Stimulated activated CD4-positive, alpha-beta T cell treated with anti-CD3 and anti-CD28 coated beads, Interleukin-4, amount 100 ng/mL, for 24 hours (primary cell): ENCODE measurements around the gene MASTL.
A peak's percentile ranks its signal among the peaks of the same experiment; 100 is the strongest.
"Not testable (repeated sequence)": the region's sequence is repeated elsewhere in the genome, so short reads cannot be mapped to it uniquely, and the experiment has no call there.

Experiments
- DNase-seq: peaks from one replicate; pipeline ENCODE4 v3.0.0-alpha.2; 2020

The MASTL gene

DNA sequence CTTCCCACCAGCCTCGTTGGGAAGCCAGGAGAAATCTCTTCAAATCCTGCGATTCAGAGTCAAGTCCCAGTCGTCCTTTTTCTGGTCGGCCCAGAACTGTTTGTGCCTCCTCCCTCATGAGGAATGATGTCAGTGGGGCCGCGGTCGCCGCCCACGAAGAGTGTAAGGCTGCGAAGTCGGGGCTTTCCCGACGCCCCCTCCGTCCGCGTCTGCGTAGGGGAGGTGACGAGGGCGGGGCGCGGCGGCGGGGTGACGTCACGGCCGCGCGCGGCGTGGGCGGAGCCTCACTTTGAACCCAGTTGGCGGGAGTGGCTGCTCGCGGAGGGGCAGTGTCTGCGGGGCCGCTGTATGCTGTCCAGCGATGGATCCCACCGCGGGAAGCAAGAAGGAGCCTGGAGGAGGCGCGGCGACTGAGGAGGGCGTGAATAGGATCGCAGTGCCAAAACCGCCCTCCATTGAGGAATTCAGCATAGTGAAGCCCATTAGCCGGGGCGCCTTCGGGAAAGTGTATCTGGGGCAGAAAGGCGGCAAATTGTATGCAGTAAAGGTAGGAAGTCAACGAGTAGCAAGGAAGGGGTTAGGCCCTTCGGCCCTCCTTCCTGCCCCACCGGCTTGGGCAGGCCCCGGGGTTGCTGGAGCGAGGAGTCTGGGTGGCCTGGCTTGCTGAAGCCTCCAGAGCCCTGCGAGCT lies at the start of gene MASTL:
TSS of gene MASTL (plus strand) at position 287 of the 689 bp plus-strand sequence. CDS start at position 362, 75 bp downstream.
- DNase-seq = peak; percentile 94

DNA sequence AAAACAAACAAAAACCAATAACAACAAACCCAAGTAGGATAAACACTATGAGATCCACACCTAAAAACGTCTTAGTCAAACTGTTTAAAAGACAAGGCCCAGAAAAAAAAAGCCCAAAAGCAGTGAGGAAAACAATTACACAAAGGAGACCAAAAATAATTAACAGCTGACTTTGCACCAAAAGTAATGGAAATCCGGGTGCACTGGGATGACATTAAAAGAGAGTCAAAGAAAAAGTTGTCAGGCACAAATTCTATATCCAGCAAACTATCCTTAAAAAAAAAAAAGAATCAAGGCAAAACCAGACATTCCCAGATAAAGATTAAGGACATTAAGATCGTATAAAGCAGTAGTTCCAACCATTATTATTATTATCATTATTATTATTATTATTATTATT lies 47.0 kb upstream of the MASTL start:
- no peak for DNase-seq

DNA sequence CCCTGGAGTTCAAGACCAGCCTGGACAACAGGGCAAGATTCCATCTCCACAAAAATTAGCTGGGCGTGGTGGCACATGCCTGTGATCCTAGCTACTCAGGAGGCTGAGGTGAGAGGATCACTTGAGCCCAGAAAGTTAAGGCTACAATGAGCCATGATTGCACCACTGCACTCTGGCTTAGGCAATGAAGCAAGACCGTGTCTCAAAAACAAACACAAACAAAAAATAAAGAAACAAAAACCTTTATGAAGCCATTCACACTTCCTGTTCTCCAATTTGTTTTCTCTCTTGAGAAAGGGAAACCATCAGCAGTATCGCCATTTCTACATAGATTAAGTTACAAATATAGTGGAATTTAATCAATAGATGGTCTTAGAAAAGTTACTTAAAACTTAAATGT lies 20.8 kb upstream of the MASTL start:
- DNase-seq = no peak

DNA sequence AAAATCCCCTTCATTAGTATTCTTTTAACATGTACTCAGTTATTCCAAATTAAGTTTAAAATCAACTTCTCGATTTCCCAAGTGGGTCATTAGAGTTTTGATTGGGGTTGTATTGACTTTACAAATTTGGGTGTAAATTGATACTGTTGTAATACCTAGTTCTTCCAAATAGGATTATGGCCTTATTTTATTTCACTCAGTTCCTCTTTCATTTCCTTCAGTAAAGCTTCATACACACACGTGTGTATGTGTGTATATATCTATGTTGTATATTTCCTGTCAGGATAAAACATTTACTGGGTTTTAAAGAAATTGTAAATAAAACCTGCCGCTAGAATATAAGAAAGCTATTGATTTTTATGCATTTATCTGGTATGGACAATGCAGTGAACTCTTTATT lies 16.9 kb upstream of the MASTL start:
- no peak for DNase-seq

DNA sequence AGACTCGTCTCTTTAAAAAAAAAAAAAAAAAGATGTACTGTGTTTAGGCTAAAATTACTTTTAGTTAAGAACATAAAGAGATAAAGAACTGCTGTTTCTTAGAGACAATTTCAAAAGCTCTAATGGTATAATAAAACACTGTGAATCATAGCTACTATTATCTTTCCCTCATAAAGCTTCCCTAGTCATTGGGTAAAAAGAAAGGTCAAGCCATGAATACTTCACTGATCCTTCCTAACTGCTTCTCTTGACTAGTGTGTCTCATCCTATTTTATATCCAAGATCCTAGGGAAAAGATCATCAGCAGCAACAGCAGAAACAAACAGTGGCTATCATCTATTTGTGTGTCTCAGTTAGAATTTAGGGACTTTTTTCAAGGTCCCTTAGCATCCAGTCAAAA lies 11.5 kb upstream of the MASTL start:
- DNase-seq = no peak

- no peak for DNase-seq
Measured at GRCh38 chr10:27145937-27146336, 9.2 kb upstream of the MASTL start.

GRCh38 chr10:27147701-27148100 lies 7.5 kb upstream of the MASTL start:
- DNase-seq = no peak

DNA sequence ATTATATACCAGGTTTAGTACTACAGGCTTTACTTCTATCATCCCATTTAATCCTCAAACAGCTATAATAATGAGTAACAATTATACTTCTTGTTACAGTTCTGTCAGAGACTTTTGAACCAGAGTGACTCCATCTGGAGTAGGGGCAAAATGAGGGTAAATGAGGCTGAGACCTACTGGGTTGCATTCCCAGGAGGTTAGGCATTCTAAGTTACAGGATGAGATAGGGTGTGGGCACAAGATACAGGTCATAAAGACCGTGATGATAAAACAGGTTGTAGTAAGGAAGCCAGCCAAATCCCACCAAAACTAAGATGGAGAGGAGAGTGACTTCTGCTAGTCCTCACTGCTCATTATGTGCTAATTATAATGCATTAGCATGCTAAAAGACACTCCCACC lies 4.9 kb upstream of the MASTL start:
- DNase-seq = no peak

DNA sequence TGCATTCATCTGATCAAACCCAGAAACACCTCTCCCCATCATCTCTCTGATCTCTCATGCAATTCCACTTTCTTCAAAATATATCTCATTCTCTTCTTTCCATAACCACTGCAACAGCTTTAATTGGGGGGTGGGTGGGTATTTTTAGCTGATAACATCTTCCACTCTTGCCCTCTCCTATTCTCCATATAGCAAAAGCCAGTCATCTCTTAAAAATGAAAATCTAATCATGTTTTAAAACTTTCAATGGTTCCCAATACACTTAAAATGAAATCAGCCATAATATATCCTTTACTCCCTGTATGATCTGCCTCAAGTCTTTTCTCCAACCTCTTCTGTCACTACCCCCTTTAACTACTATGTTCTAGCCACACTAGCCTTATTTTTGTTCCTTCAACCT lies 2.5 kb upstream of the MASTL start:
- DNase-seq = no peak

DNA sequence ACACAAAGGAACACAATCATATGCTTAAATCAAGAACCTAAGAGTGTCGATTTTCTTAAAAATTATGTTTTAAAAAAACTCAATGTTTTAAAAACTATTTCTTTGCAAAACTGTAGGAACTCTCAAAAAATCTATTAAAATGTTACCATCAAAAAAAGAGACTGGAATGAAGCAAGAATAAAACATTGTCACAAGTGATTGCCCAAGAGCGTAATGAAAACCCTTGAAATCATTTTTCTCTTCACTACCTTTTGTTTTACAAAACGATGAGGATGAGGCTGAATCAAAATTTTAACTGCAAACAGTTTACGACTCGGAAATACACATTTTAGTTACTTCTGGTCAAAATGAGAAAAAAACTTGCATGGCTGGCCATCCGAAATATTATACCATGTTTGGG lies 1.8 kb upstream of the MASTL start:
- no peak for DNase-seq

DNA sequence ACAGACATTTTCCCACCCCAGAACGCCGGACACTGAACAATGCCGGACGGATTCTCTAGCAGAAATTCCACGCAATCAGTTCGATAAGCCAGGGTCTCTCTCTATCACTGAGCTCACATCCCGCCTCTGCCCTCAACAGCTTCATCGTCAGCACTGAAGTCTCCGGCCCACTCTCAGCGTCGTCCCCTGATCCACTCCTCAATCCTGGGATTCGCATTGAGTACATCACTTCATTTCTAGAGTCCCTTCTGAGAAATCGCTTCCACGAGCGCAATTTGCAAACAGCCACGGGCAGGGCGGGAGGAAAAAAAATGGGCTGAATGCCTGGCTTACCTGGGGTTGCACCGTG lies 1.3 kb upstream of the MASTL start:
- DNase-seq = no peak

DNA sequence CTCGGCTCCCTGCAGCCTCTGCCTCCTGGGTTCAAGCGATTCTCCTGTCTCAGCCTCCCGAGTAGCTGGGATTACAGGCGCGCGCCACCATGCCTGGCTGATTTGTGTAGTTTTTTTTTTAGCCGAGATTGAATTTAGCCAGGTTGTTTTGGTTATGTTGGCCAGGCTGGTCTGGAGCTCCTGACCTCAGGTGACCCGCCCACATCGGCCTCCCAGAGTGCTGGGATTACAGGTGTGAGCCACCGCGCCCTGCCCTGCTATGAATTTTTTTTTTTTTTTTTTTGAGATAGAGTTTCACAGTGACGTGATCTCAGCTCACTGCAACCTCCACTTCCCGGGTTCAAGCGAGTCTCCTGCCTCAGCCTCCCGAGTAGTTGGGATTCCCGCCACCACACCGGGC lies 1.4 kb downstream of the MASTL start:
- DNase-seq = not testable (repeated sequence)

DNA sequence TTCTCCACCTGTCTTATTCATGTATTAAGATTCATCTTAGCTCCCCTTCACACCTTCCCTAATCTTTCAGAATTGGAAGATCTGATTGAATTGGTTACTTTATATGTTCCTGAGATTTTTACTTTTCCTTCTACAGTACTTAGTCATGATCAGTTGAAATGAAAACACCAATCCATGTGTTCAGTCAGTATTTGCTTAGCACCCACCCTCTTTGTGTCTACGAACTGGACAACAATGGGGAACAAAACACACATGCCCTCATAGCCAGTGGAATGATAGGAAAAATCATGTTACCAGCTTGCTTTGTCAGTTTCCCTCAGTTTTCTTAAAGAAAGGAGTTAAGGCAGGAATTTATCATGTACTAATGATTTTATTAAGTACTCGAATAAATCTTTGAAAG lies 2.0 kb downstream of the MASTL start:
- no peak for DNase-seq

DNA sequence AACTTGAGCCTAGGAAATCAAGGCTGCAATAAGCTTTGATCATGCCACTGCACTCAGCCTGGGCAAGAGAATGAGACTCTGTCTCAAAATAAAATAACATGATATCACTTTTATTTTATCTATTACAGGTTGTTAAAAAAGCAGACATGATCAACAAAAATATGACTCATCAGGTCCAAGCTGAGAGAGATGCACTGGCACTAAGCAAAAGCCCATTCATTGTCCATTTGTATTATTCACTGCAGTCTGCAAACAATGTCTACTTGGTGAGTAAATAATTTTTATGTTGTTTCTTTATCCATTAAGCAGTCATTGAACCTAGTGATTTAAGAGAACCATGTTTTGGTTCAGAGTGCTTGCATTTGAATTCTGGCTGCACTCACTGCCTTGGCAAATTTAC lies 3.3 kb downstream of the MASTL start:
- DNase-seq = no peak

DNA sequence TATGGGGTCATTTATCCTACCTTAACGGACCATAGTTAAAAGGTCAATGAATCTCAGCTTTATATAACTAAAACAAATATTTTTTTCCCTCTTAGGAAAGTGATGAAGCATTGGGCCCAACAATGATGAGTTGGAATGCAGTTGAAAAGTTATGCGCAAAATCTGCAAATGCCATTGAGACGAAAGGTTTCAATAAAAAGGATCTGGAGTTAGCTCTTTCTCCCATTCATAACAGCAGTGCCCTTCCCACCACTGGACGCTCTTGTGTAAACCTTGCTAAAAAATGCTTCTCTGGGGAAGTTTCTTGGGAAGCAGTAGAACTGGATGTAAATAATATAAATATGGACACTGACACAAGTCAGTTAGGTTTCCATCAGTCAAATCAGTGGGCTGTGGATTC lies 14.7 kb downstream of the MASTL start:
- DNase-seq = no peak

DNA sequence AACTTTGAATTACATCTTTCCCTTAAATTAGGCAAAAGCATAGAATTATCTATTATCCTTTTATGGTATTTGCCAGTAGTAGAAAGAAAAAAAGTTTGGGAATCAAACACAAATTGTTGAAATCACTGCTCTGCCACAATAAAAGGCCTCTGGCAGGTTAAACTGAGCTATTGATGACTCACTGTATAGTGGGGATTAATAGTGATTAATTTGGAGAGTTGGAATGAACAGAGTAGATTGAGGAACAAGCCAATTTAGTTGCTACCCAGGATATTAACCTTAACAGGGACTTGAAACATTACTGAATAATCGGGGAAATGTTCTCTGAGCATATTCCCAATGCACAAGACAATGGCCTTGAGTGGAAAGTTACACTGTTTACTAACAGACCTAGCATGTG lies 33.1 kb downstream of the MASTL start:
- DNase-seq = no peak

- DNase-seq = no peak
Measured at GRCh38 chr10:27188897-27189296, 33.7 kb downstream of the MASTL start.

DNA sequence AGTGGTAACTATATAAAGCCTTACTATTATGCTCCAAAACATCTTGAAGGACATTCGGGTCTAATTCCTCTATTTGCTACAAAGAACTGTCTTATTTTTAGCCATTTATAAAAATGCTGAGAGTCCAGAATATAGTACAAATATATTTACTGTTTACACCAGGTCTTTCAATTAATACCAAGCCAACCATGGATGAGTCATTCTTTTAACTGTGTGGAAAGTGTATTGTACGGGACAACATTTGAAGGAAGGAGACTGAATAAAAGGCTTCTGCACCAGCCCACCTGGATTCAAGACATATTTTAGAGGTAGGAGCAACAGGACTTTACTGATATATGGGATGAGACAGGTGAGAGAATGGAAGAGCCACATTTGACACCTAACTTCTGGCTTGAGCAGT lies 35.4 kb downstream of the MASTL start:
- no peak for DNase-seq

GRCh38 chr10:27192284-27192683 lies 37.1 kb downstream of the MASTL start:
- no peak for DNase-seq

DNA sequence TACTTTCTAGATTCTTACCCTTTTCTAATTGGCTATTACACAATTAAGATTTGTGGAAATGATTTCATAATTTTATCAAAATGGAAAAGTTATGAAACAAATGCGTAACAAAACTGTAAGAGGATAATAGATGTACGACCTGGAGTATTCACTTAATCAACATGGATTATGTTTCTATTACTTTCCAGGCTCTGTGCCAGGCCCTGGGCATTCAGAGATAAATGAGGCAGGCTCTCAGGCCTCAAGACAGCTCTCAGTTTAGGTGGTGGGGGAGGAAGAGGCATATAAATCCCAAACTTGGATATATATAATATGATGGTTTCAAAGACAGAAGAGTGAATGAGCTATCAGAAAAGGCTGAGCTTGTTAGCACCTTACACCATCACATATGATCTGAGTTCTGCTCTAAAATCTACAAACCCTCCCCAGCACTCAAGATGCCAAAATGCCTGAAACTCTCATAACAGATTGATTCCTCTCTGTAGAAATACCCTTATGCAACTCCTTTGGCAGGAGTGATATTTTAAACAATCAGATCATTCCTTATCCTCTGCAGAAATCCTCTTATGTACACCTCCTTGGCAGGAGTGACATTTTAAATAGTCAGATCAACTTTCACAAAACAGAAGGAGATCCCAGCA lies 42.9 kb downstream of the MASTL start:
- DNase-seq = no peak

GRCh38 chr10:27203806-27204205 lies 48.7 kb downstream of the MASTL start:
- no peak for DNase-seq

- DNase-seq = no peak
Measured at GRCh38 chr10:27207350-27207749, 52.2 kb downstream of the MASTL start.

GRCh38 chr10:27223964-27224363 lies 68.8 kb downstream of the MASTL start:
- peak; percentile 57 for DNase-seq

DNA sequence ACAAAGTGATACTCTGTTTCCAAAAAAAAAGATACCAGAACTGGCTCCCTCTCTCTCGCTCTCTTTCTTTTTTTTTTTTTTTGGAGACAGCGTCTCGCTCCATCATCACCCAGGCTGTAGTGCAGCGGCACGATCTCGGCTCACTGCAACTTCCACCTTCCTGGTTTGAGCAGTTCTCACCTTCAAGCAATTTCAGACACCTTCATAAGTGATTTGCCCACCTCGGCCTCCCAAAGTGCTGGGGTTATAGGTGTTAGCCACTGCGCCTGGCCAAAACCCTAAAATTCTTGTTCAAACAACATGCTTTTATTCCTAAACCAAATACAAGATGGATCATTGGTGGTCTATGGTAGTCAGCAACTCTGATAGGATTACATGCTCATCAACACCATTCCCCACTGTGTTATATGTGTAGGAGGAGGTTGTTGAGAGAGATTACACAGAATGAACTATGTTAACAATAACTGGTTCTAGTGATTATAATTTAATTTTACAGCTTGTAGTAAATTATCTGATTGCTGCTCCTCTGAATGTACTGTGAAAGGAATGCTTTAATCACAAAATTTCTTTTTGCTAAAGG lies 69.9 kb downstream of the MASTL start:
- DNase-seq = no peak
